A549 (cell line): ENCODE data around the gene NFIA. TPM values are rescaled to one million over a fixed set of nuclear protein-coding genes. Genes with fewer than 3 reads are reported as not detected.

Experiments used
- ATAC-seq, 2 experiments: fragments of 200-7000 bp in 1 of 2; fragments of >200 bp in 1 of 2; cut with Nextera tagmentation in 1 of 2; cut with Tn5 transposase in 1 of 2; 3 replicates each; pipeline versions ENCODE4 v1.8.0 to v1.9.1; 2018 to 2020; ENCODE audit warnings: mild to moderate bottlenecking in 1 of 2, moderate library complexity in 1 of 2
- CTCF ChIA-PET: fragments of 300-600 bp; sonication (Branson Sonifier 250); formaldehyde crosslinking; extraction: SDS; loops from one replicate; lab custom pipeline; 2021; ENCODE audit warnings: antibody characterized with exemption, inconsistent platforms; lab: Yijun Ruan, JAX
- POLR2A ChIA-PET: fragments of 350-600 bp; formaldehyde crosslinking; extraction: SDS; loops from one replicate; lab custom pipeline; 2021; ENCODE audit warnings: antibody characterized with exemption, inconsistent platforms; lab: Yijun Ruan, JAX
- DNase-seq, 2 experiments: peaks; one replicate each; pipeline versions ENCODE4 v3.0.0 to v3.0.0-alpha.2; 2011 to 2016; ENCODE audit warnings: low read depth in 1 of 2, low spot score in 1 of 2
- FAIRE-seq: peaks from 2 replicates; lab custom pipeline; 2011; peaks lifted over from hg19 to GRCh38; lab: Jason Lieb, UNC
- H3K27ac ChIP-seq, 2 experiments: fragments of >200 bp; sonication (Bioruptor Twin); formaldehyde crosslinking; 3 replicates each; pipeline ENCODE4 v1.5.1; 2016 to 2017
- H3K4me1 ChIP-seq: fragments of >200 bp; sonication (Bioruptor Twin); formaldehyde crosslinking; 3 replicates; pipeline ENCODE4 v1.6.1; 2016
- H3K4me2 ChIP-seq: fragments of >200 bp; sonication (Bioruptor Twin); formaldehyde crosslinking; 3 replicates; pipeline ENCODE4 v1.6.1; 2016
- H3K4me3 ChIP-seq: fragments of >200 bp; sonication (Bioruptor Twin); formaldehyde crosslinking; 3 replicates; pipeline ENCODE4 v1.5.1; 2016
- H3K9me3 ChIP-seq: fragments of >200 bp; sonication (Bioruptor Twin); formaldehyde crosslinking; 3 replicates; pipeline ENCODE4 v1.6.1; 2016
- BCL3 ChIP-seq: fragments of >200 bp; sonication (Bioruptor Twin); formaldehyde crosslinking; IDR thresholded peaks from 3 replicates; pipeline ENCODE4 v1.6.1; 2016
- BHLHE40 ChIP-seq: IDR thresholded peaks from 2 replicates; pipeline ENCODE4 v1.6.1; 2012; ENCODE audit warnings: low read depth, low read length, inconsistent platforms
- CBX2 ChIP-seq: fragments of 200-600 bp; sonication (generic); IDR thresholded peaks from 2 replicates; pipeline ENCODE4 v1.6.1; 2016; ENCODE audit warnings: low read depth, mild to moderate bottlenecking, borderline replicate concordance
- CBX8 ChIP-seq: fragments of 200-600 bp; sonication (generic); IDR thresholded peaks from 2 replicates; pipeline ENCODE4 v1.6.1; 2016
- ELK1 ChIP-seq: fragments of 150-350 bp; IDR thresholded peaks from 2 replicates; pipeline ENCODE4 v1.6.1; 2014; ENCODE audit warnings: low read depth, mild to moderate bottlenecking, low read length
- FOXS1 ChIP-seq: fragments of 250-450 bp; sonication (Bioruptor Pico); IDR thresholded peaks from 2 replicates; pipeline ENCODE4 v1.5.0; 2020; ENCODE audit warnings: mild to moderate bottlenecking, moderate library complexity
- HDAC2 ChIP-seq: fragments of 200-600 bp; sonication (generic); IDR thresholded peaks from 2 replicates; pipeline ENCODE4 v1.6.1; 2016
- HES2 ChIP-seq: fragments of >200 bp; sonication (Bioruptor Twin); formaldehyde crosslinking; IDR thresholded peaks from 2 replicates; pipeline ENCODE4 v1.6.1; 2016
- HEYL ChIP-seq: fragments of 250-450 bp; sonication (Bioruptor Pico); IDR thresholded peaks from 2 replicates; pipeline ENCODE4 v1.8.0; 2021; ENCODE audit warnings: mild to moderate bottlenecking, moderate library complexity
- JUNB ChIP-seq: fragments of >200 bp; sonication (Bioruptor Twin); formaldehyde crosslinking; IDR thresholded peaks from 2 replicates; pipeline ENCODE4 v1.6.1; 2016
- KDM5A ChIP-seq: fragments of 200-600 bp; sonication (generic); IDR thresholded peaks from 2 replicates; pipeline ENCODE4 v1.6.1; 2016; ENCODE audit warnings: antibody characterized with exemption, mild to moderate bottlenecking
- MAX ChIP-seq: IDR thresholded peaks from 2 replicates; pipeline ENCODE4 v1.6.1; 2012
- NR3C1 ChIP-seq: fragments of >200 bp; sonication (Bioruptor Twin); formaldehyde crosslinking; IDR thresholded peaks from 3 replicates; pipeline ENCODE4 v1.6.1; 2017
- PBX3 ChIP-seq: IDR thresholded peaks from 2 replicates; pipeline ENCODE4 v1.6.1; 2012
- RARB ChIP-seq: fragments of 250-450 bp; sonication (Bioruptor Pico); IDR thresholded peaks from 2 replicates; pipeline ENCODE4 v1.8.0; 2021; ENCODE audit warnings: mild to moderate bottlenecking, moderate library complexity
- RCOR1 ChIP-seq: fragments of 150-350 bp; IDR thresholded peaks from 2 replicates; pipeline ENCODE4 v1.6.1; 2014; ENCODE audit warnings: antibody characterized with exemption, low read length, low read depth
- REST ChIP-seq: fragments of 200-600 bp; sonication (generic); IDR thresholded peaks from 2 replicates; pipeline ENCODE4 v1.6.1; 2016; ENCODE audit warnings: antibody characterized with exemption, mild to moderate bottlenecking, moderate library complexity
- RFX5 ChIP-seq: fragments of 450-650 bp; IDR thresholded peaks from 2 replicates; pipeline ENCODE4 v1.7.1; 2014; ENCODE audit warnings: antibody characterized with exemption, mild to moderate bottlenecking, moderate library complexity
- RNF2 ChIP-seq: fragments of 200-600 bp; sonication (generic); IDR thresholded peaks from 2 replicates; pipeline ENCODE4 v1.6.1; 2016; ENCODE audit warnings: low read depth, mild to moderate bottlenecking, antibody characterized with exemption, moderate library complexity, borderline replicate concordance
- SMC3 ChIP-seq: fragments of >200 bp; sonication (Bioruptor Twin); formaldehyde crosslinking; IDR thresholded peaks from 3 replicates; pipeline ENCODE4 v1.6.1; 2018; ENCODE audit warnings: inconsistent platforms
- TP53 ChIP-seq: fragments of 250-450 bp; sonication (Bioruptor Pico); IDR thresholded peaks from 2 replicates; pipeline ENCODE4 v1.5.0; 2021; ENCODE audit warnings: mild to moderate bottlenecking, moderate library complexity
- ZFP36 ChIP-seq: fragments of 450-650 bp; IDR thresholded peaks from 2 replicates; pipeline ENCODE4 v1.6.1; 2014; ENCODE audit warnings: borderline replicate concordance; ENCODE audit not compliant: partially characterized antibody
- ZNF302 ChIP-seq: fragments of 250-450 bp; sonication (Bioruptor Pico); IDR thresholded peaks from 2 replicates; pipeline ENCODE4 v1.9.0; 2021; ENCODE audit warnings: inconsistent platforms, mild to moderate bottlenecking, moderate library complexity
- WGBS: methylation state at CpG from one replicate; pipeline ENCODE4 v1.1.6; 2017; ENCODE audit errors: missing lambda C conversion rate; 5-methylcytosine and 5-hydroxymethylcytosine counted together
- polyA plus RNA-seq, 4 experiments: library from polyadenylated mRNA; depleted of rRNA in 3 of 4; stranded (reverse); fragments of >200 nt; fragmentation: RNase III in 1 of 4; extraction: RNeasy Plus Mini Kit Qiagen cat#74134 plus additional on column Dnase treatment in 1 of 4; gene quantifications; 2 replicates in 3 of 4; 3 replicates in 1 of 4; pipeline ENCODE4 v1.2.3, GENCODE V29; 2011 to 2017

The NFIA gene
- polyA plus RNA-seq, 2 of the 4 experiments (the other 2 are of a cell fraction), result 6.5 to 25.8 TPM

GRCh38 chr1:61095470-61095812, 13.1 kb downstream of the NFIA start:
- H3K9me3 ChIP-seq, result no peaks in the 10 kb centered on the region
- H3K4me3 ChIP-seq, result no peak overlapping the region
- no peak for FAIRE-seq
- no peak for TF ChIP-seq ELK1
- TF ChIP-seq PBX3, result no peak
- no peak for TF ChIP-seq JUNB
- no peak for TF ChIP-seq NR3C1
- no peak for TF ChIP-seq CBX8
- TF ChIP-seq SMC3, result no peak
- no peak for TF ChIP-seq RARB (CRISPR knock-in tag)
- no peak for DNase-seq
- no peak for ATAC-seq
- ChIA-PET POLR2A (no interaction called here), CTCF (no interaction called here)
- H3K4me2 ChIP-seq, result no peak overlapping the region
- no peak overlapping the region for H3K27ac ChIP-seq
- 74% methylated on average over 2 of the region's 2 CpGs for WGBS
- H3K4me1 ChIP-seq, result peaks cover 33% of the 10 kb centered on the region; the same call in 2 of the 3 replicates

- FAIRE-seq, result no peak
These were observed 15.0 kb downstream of the NFIA start for GRCh38 chr1:61097317-61097716.

GRCh38 chr1:61097722-61098121, 15.4 kb downstream of the NFIA start:
- WGBS, result 78% methylated on average over 1 of the region's 1 CpG
- ChIA-PET CTCF (interaction anchor here (1.0 kb wide), 1 partner anchor 13 kb away, joined by 3 read pairs; no protein-coding TSS in a partner anchor), POLR2A (no interaction called here)
- peaks cover 32% of the 10 kb centered on the region; the same call in 2 of the 3 replicates for H3K4me1 ChIP-seq
- DNase-seq, result no peak
- no peak overlapping the region for H3K4me3 ChIP-seq
- ATAC-seq, result no peak
- H3K4me2 ChIP-seq, result peak overlapping the region; percentile 2; the same call in 1 of the 3 replicates
- no peak overlapping the region for H3K27ac ChIP-seq
- no peaks in the 10 kb centered on the region for H3K9me3 ChIP-seq
- TF ChIP-seq ZNF302 (no peak), HEYL (CRISPR knock-in tag) (no peak), MAX (no peak), TP53 (CRISPR knock-in tag) (no peak), BCL3 (no peak), CBX2 (no peak), PBX3 (no peak), RNF2 (no peak), REST (no peak)
- no peak for FAIRE-seq

More at GRCh38 chr1:61097317-61097716, 15.0 kb downstream of the NFIA start:
- no peak overlapping the region for H3K27ac ChIP-seq
- no peak for TF ChIP-seq CBX2
- TF ChIP-seq FOXS1, result no peak
- no peak for TF ChIP-seq RCOR1
- no peak for TF ChIP-seq KDM5A
- TF ChIP-seq PBX3, result no peak
- no peak for TF ChIP-seq RFX5
- no peak for TF ChIP-seq MAX
- no peak for TF ChIP-seq HDAC2
- TF ChIP-seq ZFP36, result no peak
- TF ChIP-seq HES2, result no peak
- TF ChIP-seq ZNF302, result no peak
- no peak for TF ChIP-seq RARB (CRISPR knock-in tag)
- no peak for TF ChIP-seq BHLHE40
- WGBS, result 80% methylated on average over 1 of the region's 1 CpG
- H3K4me2 ChIP-seq, result peak overlapping the region; percentile 2; the same call in 1 of the 3 replicates
- POLR2A ChIA-PET, result no interaction called here
- no peak overlapping the region for H3K4me3 ChIP-seq
- no peaks in the 10 kb centered on the region for H3K9me3 ChIP-seq
- H3K4me1 ChIP-seq, result peaks cover 32% of the 10 kb centered on the region; the same call in 2 of the 3 replicates
- DNase-seq (no peak), ATAC-seq (peak in 1 of 2 experiments; percentile 55; a peak in 2 of 6 replicates)
- CTCF ChIA-PET, result interaction anchor here (1.0 kb wide), 1 partner anchor 13 kb away, joined by 3 read pairs; no protein-coding TSS in a partner anchor
